MM.1S (cell line): ENCODE measurements around the gene FASLG.

ENCODE experiments used
- DNase-seq: peaks from one replicate; pipeline ENCODE4 v3.0.0-alpha.2; 2015
- H2AFZ ChIP-seq: fragments of 300-600 bp; sonication (generic); 2 replicates; pipeline ENCODE4 v1.6.0; 2016; ENCODE audit warnings: antibody characterized with exemption, low read length
- H3F3A ChIP-seq: fragments of 300-600 bp; sonication (generic); 2 replicates; pipeline ENCODE4 v1.6.1; 2016; ENCODE audit warnings: mild to moderate bottlenecking, antibody characterized with exemption, low read length, moderate library complexity, mixed read lengths; ENCODE audit not compliant: insufficient read depth
- H3K27ac ChIP-seq: fragments of 300-600 bp; sonication (generic); 2 replicates; pipeline ENCODE4 v1.5.1; 2016; ENCODE audit warnings: mild to moderate bottlenecking, low read length
- H3K27me3 ChIP-seq: fragments of 300-600 bp; sonication (generic); replicated peaks from 2 replicates; pipeline ENCODE4 v1.6.0; 2016; ENCODE audit warnings: low read length; ENCODE audit not compliant: insufficient read depth
- H3K36me3 ChIP-seq: fragments of 300-600 bp; sonication (generic); replicated peaks from 2 replicates; pipeline ENCODE4 v1.6.1; 2016; ENCODE audit warnings: mild to moderate bottlenecking, low read length, mixed read lengths; ENCODE audit not compliant: insufficient read depth
- H3K4me1 ChIP-seq: fragments of 300-600 bp; sonication (generic); 2 replicates; pipeline ENCODE4 v1.6.1; 2016; ENCODE audit warnings: low read length, mixed read lengths
- H3K4me2 ChIP-seq: fragments of 300-600 bp; sonication (generic); 2 replicates; pipeline ENCODE4 v1.6.0; 2016; ENCODE audit warnings: low read depth, low read length
- H3K4me3 ChIP-seq: fragments of 300-600 bp; sonication (generic); 2 replicates; pipeline ENCODE4 v1.5.1; 2016; ENCODE audit warnings: low read length, mixed read lengths
- H3K79me2 ChIP-seq: fragments of 300-600 bp; sonication (generic); 2 replicates; pipeline ENCODE4 v1.6.1; 2016; ENCODE audit warnings: mixed run types, low read length, mixed read lengths
- H3K9ac ChIP-seq: fragments of 300-600 bp; sonication (generic); 2 replicates; pipeline ENCODE4 v1.6.1; 2016; ENCODE audit warnings: low read length, mixed read lengths
- H3K9me2 ChIP-seq: fragments of 300-600 bp; sonication (generic); replicated peaks from 2 replicates; pipeline ENCODE4 v1.6.1; 2016; ENCODE audit warnings: mild to moderate bottlenecking, low read length, mixed read lengths; ENCODE audit not compliant: insufficient read depth
- H3K9me3 ChIP-seq: fragments of 300-600 bp; sonication (generic); replicated peaks from 2 replicates; pipeline ENCODE4 v1.6.1; 2016; ENCODE audit warnings: mild to moderate bottlenecking, low read length, mixed read lengths; ENCODE audit not compliant: insufficient read depth
- H4K20me1 ChIP-seq: fragments of 300-600 bp; sonication (generic); 2 replicates; pipeline ENCODE4 v1.6.1; 2016; ENCODE audit warnings: mild to moderate bottlenecking, low read length, moderate library complexity, mixed read lengths; ENCODE audit not compliant: insufficient read depth
- EZH2 ChIP-seq: fragments of 300-600 bp; sonication (generic); optimal IDR thresholded peaks from 2 replicates; pipeline ENCODE3; 2017; ENCODE audit warnings: low read depth, mild to moderate bottlenecking, antibody characterized with exemption, low read length, mixed read lengths
- EZH2phosphoT487 ChIP-seq: fragments of 300-600 bp; sonication (generic); IDR thresholded peaks from 2 replicates; pipeline ENCODE4 v1.6.1; 2018; ENCODE audit warnings: antibody characterized with exemption, low read length
- TF ChIP-seq, protein P1 (sequence below): fragments of 300-600 bp; sonication (generic); IDR thresholded peaks from 2 replicates; pipeline ENCODE4 v1.5.1; 2016; ENCODE audit warnings: antibody characterized with exemption, low read length, mixed read lengths

Gene FASLG

GRCh38 chr1:172637522-172637921, 21.4 kb upstream of the FASLG start:
- Histone ChIP-seq H3F3A (no peaks in the 10 kb centered on the region), H2AFZ (no peak overlapping the region), H3K36me3 (no peaks in the 10 kb centered on the region), H3K9me2 (no peaks in the 10 kb centered on the region), H4K20me1 (no peaks in the 10 kb centered on the region), H3K4me1 (no peaks in the 10 kb centered on the region), H3K4me3 (no peak overlapping the region), H3K9me3 (no peaks in the 10 kb centered on the region), H3K27ac (no peak overlapping the region), H3K27me3 (no peaks in the 10 kb centered on the region), H3K9ac (no peak overlapping the region), H3K79me2 (no peaks in the 10 kb centered on the region), H3K4me2 (no peak overlapping the region)
- DNase-seq, result no peak
- TF ChIP-seq EZH2 (no peak), EZH2phosphoT487 (no peak)
- TF ChIP-seq, protein P1, sequence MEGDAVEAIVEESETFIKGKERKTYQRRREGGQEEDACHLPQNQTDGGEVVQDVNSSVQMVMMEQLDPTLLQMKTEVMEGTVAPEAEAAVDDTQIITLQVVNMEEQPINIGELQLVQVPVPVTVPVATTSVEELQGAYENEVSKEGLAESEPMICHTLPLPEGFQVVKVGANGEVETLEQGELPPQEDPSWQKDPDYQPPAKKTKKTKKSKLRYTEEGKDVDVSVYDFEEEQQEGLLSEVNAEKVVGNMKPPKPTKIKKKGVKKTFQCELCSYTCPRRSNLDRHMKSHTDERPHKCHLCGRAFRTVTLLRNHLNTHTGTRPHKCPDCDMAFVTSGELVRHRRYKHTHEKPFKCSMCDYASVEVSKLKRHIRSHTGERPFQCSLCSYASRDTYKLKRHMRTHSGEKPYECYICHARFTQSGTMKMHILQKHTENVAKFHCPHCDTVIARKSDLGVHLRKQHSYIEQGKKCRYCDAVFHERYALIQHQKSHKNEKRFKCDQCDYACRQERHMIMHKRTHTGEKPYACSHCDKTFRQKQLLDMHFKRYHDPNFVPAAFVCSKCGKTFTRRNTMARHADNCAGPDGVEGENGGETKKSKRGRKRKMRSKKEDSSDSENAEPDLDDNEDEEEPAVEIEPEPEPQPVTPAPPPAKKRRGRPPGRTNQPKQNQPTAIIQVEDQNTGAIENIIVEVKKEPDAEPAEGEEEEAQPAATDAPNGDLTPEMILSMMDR, result no peak

GRCh38 chr1:172638249-172638648, 20.7 kb upstream of the FASLG start:
- Histone ChIP-seq H3K4me2 (no peak overlapping the region), H3K79me2 (no peaks in the 10 kb centered on the region), H2AFZ (no peak overlapping the region), H3K36me3 (no peaks in the 10 kb centered on the region), H3K27me3 (no peaks in the 10 kb centered on the region), H3K9ac (no peak overlapping the region), H4K20me1 (no peaks in the 10 kb centered on the region), H3F3A (no peaks in the 10 kb centered on the region), H3K4me3 (no peak overlapping the region), H3K9me2 (no peaks in the 10 kb centered on the region), H3K27ac (no peak overlapping the region), H3K4me1 (no peaks in the 10 kb centered on the region), H3K9me3 (no peaks in the 10 kb centered on the region)
- no peak for DNase-seq
- TF ChIP-seq EZH2phosphoT487 (no peak), EZH2 (no peak)
- TF ChIP-seq, protein P1, result no peak

DNA sequence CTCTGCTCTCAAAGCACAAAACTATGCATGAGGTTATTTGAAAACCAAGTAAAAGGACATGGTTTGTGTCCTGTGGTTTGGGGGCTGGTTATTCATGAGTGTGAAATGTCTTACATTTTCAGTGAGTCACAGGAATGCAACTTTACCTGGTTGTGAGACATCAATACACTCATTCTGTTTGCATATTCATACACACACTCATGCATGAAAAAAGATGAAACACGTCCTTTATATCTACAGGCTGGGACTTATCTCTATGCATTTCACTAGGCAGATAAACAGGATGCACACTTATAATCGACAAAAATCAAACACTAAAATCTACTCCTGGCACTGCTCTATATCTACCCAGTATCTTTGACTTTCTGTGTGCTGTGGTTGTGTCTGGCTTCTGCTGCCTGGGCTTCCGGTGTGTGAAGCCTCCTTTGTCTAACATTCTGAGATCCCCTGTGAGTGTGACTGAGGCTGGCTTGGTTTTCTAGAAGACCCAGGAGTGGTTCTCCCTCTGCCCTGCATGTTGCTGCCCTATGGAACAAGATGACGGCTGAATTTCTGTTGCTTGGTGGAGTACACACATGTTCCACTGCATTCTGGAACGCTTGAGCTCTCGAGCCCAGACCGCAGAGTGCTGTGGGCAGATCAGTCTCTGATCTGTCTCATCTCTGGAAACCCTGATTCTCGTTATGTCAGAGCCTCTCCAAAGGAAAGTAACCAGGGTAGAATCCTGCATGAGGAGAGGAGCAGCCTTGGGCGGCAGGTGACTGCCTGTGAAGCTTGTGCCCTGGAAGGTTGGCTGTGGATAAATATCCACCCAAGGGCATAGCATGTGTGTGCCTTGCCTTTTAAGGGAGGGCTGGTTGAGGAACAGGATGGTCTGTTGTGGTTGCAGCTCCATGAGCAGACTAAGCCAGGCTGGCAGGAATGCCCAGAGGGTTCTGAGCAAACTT, 19.7 kb upstream of the FASLG start:
- Histone ChIP-seq H3K9me3 (no peaks in the 10 kb centered on the region), H3K27me3 (no peaks in the 10 kb centered on the region), H3K36me3 (no peaks in the 10 kb centered on the region), H3K4me1 (0 out of 2 replicates have a peak, but pooled peaks cover 4% of the 10 kb centered on the region), H3K27ac (no peak overlapping the region), H3K9ac (no peak overlapping the region), H3K4me2 (no peak overlapping the region), H3K4me3 (no peak overlapping the region), H3K9me2 (no peaks in the 10 kb centered on the region), H3K79me2 (no peaks in the 10 kb centered on the region), H3F3A (no peaks in the 10 kb centered on the region), H4K20me1 (no peaks in the 10 kb centered on the region), H2AFZ (no peak overlapping the region)
- TF ChIP-seq EZH2 (no peak), EZH2phosphoT487 (no peak)
- TF ChIP-seq, protein P1, result no peak
- no peak for DNase-seq
